Measurements from ENCODE around the gene DPEP2.
"Not testable (repeated sequence)": the region's sequence is repeated elsewhere in the genome, so short reads cannot be mapped to it uniquely, and the experiment has no call there.

Gene DPEP2

GRCh38 chr16:68021490-68021889, 22.2 kb upstream of the DPEP2 start:
- TF ChIP-seq, protein P1, sequence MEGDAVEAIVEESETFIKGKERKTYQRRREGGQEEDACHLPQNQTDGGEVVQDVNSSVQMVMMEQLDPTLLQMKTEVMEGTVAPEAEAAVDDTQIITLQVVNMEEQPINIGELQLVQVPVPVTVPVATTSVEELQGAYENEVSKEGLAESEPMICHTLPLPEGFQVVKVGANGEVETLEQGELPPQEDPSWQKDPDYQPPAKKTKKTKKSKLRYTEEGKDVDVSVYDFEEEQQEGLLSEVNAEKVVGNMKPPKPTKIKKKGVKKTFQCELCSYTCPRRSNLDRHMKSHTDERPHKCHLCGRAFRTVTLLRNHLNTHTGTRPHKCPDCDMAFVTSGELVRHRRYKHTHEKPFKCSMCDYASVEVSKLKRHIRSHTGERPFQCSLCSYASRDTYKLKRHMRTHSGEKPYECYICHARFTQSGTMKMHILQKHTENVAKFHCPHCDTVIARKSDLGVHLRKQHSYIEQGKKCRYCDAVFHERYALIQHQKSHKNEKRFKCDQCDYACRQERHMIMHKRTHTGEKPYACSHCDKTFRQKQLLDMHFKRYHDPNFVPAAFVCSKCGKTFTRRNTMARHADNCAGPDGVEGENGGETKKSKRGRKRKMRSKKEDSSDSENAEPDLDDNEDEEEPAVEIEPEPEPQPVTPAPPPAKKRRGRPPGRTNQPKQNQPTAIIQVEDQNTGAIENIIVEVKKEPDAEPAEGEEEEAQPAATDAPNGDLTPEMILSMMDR (IDR thresholded peaks at IDR 0.05; ENCODE audit: low read depth, low read length): no peak
- no peak for DNase-seq (ENCODE audit: low read depth in 2 of 2)
- peak overlapping the region; percentile 80 to 93 for H3K4me3 ChIP-seq (replicated peaks in 1 of 2; ENCODE audit: low read depth in 2 of 2, low read length in 2 of 2)

DNA sequence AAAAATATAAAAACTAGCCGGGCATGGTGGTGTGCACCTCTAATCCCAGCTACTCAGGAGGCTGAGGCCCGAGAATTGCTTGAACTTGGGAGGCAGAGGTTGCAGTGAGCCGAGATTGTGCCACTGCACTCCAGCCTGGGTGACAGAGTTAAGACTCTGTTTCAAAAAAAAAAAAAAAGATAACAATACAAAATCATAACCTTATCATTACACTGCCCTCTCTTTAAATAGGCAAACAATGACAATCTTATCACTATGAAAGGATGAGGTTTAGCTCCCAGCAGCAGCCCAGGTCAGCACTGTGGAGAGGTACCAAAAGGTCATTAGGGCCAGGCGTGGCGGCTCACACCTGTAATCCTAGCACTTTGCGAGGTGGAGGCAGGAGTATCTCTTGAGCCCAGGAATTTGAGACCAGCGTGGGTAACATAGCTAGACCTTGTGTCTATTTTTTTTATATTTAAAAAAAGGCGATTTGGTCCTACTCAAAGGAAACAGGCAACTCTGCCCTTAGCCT, 19.9 kb upstream of the DPEP2 start:
- no peak overlapping the region for H3K4me3 ChIP-seq (replicated peaks in 1 of 2; ENCODE audit: low read depth in 2 of 2, low read length in 2 of 2)
- TF ChIP-seq, protein P1 (IDR thresholded peaks at IDR 0.05; ENCODE audit: low read depth, low read length): no peak
- DNase-seq (ENCODE audit: low read depth in 2 of 2): no peak

DNA sequence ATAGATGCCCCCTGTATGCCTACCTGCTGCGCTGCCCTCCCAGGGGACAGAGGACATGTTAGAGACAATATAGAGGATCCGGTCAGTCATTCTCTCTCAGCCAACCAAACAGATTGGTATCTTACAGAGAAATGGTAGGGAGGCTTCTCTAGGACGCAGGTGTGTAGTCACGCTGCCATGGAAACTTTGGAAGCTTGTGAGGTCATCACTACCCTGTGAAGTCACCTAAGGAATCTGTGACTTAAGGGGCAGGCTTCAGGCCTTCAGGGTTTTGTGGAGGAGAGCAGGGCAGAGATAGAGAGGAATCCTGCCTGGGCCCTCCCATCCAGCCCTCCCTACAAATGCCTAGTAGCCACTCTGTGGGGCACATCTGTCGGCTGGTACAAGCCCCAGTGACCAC, 16.4 kb upstream of the DPEP2 start, which contains the start of gene DPEP2NB:
TSS of gene DPEP2NB (minus strand) at position 231 of the 400 bp plus-strand sequence. CDS start at position 90, 141 bp downstream.
- no peak within 1 kb of the TSS for H3K4me3 ChIP-seq (replicated peaks in 1 of 2; ENCODE audit: low read depth in 2 of 2, low read length in 2 of 2)
- TF ChIP-seq, protein P1 (IDR thresholded peaks at IDR 0.05; ENCODE audit: low read depth, low read length): no peak
- no peak for DNase-seq (ENCODE audit: low read depth in 2 of 2)

DNA sequence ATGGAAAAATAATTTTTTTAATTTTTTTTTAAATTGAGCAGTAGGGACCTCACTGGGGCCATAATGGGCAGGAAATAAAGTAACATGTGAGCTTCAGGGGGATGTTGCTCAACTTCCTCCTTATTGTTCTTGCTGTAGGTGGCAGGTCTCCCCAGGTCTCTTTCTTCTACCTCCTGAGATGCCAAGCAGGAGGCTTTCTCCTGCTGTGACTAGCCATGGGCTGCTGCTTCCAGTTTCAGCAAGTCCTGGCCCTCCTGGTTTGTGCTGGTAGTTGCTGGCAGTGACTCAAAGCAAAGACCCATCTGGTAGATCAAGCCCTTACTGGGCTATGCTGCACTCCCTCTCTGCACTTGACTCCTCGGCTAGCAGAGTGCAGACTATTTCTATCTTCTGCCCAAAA, 14.2 kb upstream of the DPEP2 start:
- DNase-seq (ENCODE audit: low read depth in 2 of 2): peak; percentile 22 to 24
- TF ChIP-seq, protein P1 (IDR thresholded peaks at IDR 0.05; ENCODE audit: low read depth, low read length): no peak

DNA sequence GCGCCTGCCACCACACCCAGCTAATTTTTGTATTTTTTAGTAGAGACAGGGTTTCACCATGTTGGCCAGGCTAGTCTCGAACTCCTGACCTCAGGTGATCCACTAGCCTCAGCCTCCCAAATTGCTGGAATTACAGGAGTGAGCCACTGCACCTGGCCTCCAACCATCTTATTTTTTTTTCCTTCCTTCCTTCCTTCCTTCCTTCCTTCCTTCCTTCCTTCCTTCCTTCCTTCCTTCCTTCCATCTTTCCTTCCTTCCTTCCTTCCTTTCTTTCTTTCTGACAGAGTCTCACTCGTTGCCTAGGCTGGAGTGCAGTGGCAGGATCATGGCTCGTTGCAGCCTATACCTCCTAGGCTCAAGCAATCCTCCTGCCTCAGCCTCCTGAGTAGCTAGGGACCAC, 10.6 kb upstream of the DPEP2 start:
- not testable (repeated sequence) for H3K4me3 ChIP-seq (replicated peaks in 1 of 2; ENCODE audit: low read depth in 2 of 2, low read length in 2 of 2); DNase-seq (ENCODE audit: low read depth in 2 of 2)

More for the DNA sequence above, 14.2 kb upstream of the DPEP2 start:
- H3K4me3 ChIP-seq (replicated peaks in 1 of 2; ENCODE audit: low read depth in 2 of 2, low read length in 2 of 2): no peak overlapping the region

- no peak for DNase-seq (ENCODE audit: low read depth in 2 of 2)
- TF ChIP-seq, protein P1 (IDR thresholded peaks at IDR 0.05; ENCODE audit: low read depth, low read length): no peak
- H3K4me3 ChIP-seq (replicated peaks in 1 of 2; ENCODE audit: low read depth in 2 of 2, low read length in 2 of 2): no peak overlapping the region
Measured at GRCh38 chr16:68009157-68009735, 10.0 kb upstream of the DPEP2 start.

GRCh38 chr16:68005786-68006286, 6.6 kb upstream of the DPEP2 start:
- DNase-seq (ENCODE audit: low read depth in 2 of 2): peak in 1 of 2 donors; percentile 37
- no peak overlapping the region for H3K4me3 ChIP-seq (replicated peaks in 1 of 2; ENCODE audit: low read depth in 2 of 2, low read length in 2 of 2)
- TF ChIP-seq, protein P1 (IDR thresholded peaks at IDR 0.05; ENCODE audit: low read depth, low read length): no peak

Measured in cardiac fibroblast (primary cell).